Measurements from ENCODE around the gene TMIE. TPM values are rescaled to one million over a fixed set of nuclear protein-coding genes. Genes with fewer than 3 reads are reported as not detected.
A peak's percentile ranks its signal among the peaks of the same experiment; 100 is the strongest.

Gene TMIE
- total RNA-seq, 2 donors from 2014 or later = 0.13 TPM; not detected in 1

DNA sequence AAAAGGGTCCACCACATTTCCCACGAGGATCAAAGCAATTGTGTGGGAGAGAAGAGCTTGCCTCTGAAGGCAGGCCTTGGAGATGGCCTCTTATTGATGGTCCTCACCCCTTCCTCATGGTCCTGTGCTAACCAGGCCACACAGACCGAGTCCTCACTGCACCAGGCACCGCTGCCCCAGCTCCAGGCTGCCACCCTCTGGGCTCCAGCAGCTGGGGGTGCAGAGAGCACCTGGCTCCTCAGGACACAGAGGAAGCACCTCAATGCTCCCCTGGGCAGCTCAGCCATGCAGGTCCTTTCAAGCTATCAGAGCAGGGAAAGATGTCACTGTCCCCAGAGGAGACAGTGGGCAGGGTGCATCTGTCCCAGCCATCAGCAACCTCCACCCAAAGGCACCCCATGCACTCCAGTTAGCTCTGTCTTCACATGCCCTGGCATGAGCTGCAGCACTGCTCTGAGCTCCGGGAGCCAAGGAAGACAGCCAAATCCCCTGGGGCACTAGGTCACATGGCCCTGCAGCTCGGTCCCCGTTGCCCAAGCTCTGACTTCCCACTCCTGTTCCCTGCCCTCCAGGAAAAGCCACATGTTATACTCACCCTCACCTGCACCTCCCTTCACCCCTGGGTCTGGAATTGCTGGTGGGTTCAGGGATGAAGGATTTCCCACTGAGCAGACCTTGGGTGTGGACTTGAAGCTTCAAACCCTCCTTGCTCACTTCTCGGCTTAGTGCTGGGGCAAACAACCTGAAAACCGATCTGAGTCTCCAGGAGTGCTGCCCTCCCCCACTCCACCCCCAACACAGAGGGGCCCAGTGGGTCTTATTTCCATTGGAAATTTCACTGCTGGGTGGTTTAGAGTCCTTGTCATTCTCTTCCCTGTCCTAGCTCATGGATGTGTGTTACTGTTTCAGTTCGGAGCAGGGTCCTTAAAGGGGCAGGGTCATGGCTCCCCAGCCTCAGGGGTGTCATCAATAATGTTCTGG is 40.4 kb upstream of the TMIE start:
- Histone ChIP-seq H3K27me3 (no peaks in the 10 kb centered on the region), H3K4me1 (no peaks in the 10 kb centered on the region), H3K9me3 (no peaks in the 10 kb centered on the region), H3K36me3 (no peaks in the 10 kb centered on the region), H3K9ac (ENCODE audit: low read depth in 2 of 2, low read length in 2 of 2) (no peak overlapping the region), H3K27ac (no peak overlapping the region), H3K4me3 (no peak overlapping the region)
- intact Hi-C loops (cut with DNase I) = no loop called here
- no peak for TF ChIP-seq CTCF (IDR thresholded peaks at IDR 0.05)
- peak; percentile 10 for DNase-seq

GRCh38 chr3:46661776-46662766 is 39.1 kb upstream of the TMIE start:
- intact Hi-C loops (cut with DNase I) = no loop called here
- no peaks in the 10 kb centered on the region for H3K27me3 ChIP-seq
- H3K9me3 ChIP-seq = no peaks in the 10 kb centered on the region
- no peaks in the 10 kb centered on the region for H3K4me1 ChIP-seq
- H3K9ac ChIP-seq (ENCODE audit: low read depth in 2 of 2, low read length in 2 of 2) = no peak overlapping the region
- no peaks in the 10 kb centered on the region for H3K36me3 ChIP-seq
- DNase-seq = peak; percentile 13
- TF ChIP-seq CTCF (IDR thresholded peaks at IDR 0.05) = no peak
- no peak overlapping the region for H3K4me3 ChIP-seq
- no peak overlapping the region for H3K27ac ChIP-seq

DNA sequence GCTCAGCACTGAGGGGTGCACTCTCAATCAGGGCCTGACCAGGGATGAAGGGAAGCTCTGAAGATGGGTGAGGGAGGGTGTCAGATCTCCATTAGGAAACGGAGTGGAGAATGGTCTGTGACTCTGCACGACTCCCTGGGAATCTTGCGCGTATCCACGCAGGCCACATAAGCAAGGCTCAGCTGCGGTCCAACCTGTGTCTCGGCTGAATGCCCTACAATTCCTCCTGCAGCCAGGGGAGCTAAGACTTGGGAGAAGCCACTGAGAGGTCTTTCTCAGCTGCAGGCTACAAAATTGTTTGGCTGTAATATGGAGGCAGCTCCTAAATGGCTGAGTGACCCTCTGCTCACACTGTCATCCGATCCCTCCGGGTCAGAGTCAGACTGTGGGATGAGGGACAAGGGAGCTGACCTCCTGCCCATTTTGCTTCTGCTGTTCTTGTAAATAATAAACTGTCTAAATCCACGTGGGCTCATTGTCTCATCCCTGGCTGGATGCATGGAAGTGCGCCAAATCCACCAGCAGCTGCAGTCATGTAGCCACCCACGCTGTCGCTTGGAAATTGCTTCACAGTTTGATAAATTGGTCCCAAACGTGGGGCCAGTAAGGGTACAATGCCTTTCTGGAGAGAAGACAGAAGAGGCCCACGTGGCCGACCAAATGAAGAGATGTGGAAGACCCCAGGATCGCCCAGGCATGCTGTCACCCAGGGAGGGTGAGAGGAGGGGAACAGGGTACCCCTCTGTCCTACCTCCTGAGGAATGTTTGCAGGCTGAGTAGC is 38.2 kb upstream of the TMIE start:
- DNase-seq = peak; percentile 36
- Histone ChIP-seq H3K27me3 (no peaks in the 10 kb centered on the region), H3K36me3 (no peaks in the 10 kb centered on the region), H3K4me3 (no peak overlapping the region), H3K27ac (no peak overlapping the region), H3K9me3 (no peaks in the 10 kb centered on the region), H3K9ac (ENCODE audit: low read depth in 2 of 2, low read length in 2 of 2) (no peak overlapping the region), H3K4me1 (no peaks in the 10 kb centered on the region)
- no peak for TF ChIP-seq CTCF (IDR thresholded peaks at IDR 0.05)
- intact Hi-C loops (cut with DNase I) = no loop called here

DNA sequence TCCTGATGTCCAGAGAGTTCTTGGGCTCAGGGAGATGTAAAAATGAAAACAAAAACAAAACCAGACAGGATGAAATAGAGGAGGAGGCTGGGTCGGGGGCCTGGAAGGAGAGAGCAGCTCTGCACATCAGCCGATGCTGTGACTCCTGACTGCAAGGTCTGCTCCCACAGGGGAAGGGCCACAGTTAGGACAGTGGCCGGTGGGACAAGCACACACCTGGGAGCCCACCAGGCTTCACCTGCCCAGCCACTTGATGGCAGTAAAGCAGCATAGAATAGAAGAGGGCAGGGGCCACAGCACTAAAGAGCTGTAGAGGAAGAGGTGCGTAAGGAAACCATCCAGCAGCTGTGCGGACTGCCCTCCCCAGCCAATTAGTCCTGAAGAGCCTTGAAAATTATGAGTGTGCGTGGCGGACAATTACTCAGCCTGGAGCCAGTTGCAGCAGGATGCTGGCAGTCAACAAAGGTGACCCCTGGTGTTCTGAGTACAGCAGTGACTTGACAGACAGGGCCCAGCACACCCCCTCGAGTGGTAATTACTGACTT is 37.5 kb upstream of the TMIE start:
- no peak overlapping the region for H3K4me3 ChIP-seq
- no peaks in the 10 kb centered on the region for H3K36me3 ChIP-seq
- no peaks in the 10 kb centered on the region for H3K27me3 ChIP-seq
- intact Hi-C loops (cut with DNase I) = no loop called here
- no peak for TF ChIP-seq CTCF (IDR thresholded peaks at IDR 0.05)
- no peaks in the 10 kb centered on the region for H3K9me3 ChIP-seq
- H3K27ac ChIP-seq = no peak overlapping the region
- no peak overlapping the region for H3K9ac ChIP-seq (ENCODE audit: low read depth in 2 of 2, low read length in 2 of 2)
- no peaks in the 10 kb centered on the region for H3K4me1 ChIP-seq
- peak; percentile 16 for DNase-seq
